Endothelial cell of umbilical vein (primary cell): ENCODE measurements around the gene FAM168A.

Source experiments
- EZH2 ChIP-seq: IDR thresholded peaks from 2 replicates; pipeline ENCODE4 v1.6.1; 2012; ENCODE audit warnings: borderline replicate concordance, low read depth, mild to moderate bottlenecking, moderate library complexity, low read length, inconsistent platforms; ENCODE audit not compliant: severe bottlenecking
- GATA2 ChIP-seq: IDR thresholded peaks from 2 replicates; pipeline ENCODE4 v1.7.0; 2011; ENCODE audit warnings: low read depth, mild to moderate bottlenecking, moderate library complexity, mixed read lengths, low read length; ENCODE audit not compliant: insufficient read length, insufficient read depth
- JUN ChIP-seq: IDR thresholded peaks from 2 replicates; pipeline ENCODE4 v1.6.1; 2011; ENCODE audit warnings: borderline replicate concordance, low read depth; ENCODE audit not compliant: insufficient read length, insufficient read depth
- MAX ChIP-seq: IDR thresholded peaks from 2 replicates; pipeline ENCODE4 v1.6.1; 2011; ENCODE audit not compliant: insufficient read depth, insufficient read length
- POLR2A ChIP-seq: IDR thresholded peaks from 2 replicates; pipeline ENCODE4 v1.6.1; 2012; ENCODE audit warnings: low read depth, mild to moderate bottlenecking, control low read depth, low read length
- POLR2AphosphoS5 ChIP-seq: IDR thresholded peaks from 2 replicates; pipeline ENCODE4 v1.6.1; 2012; ENCODE audit warnings: low read depth, mild to moderate bottlenecking, control low read depth, low read length, moderate library complexity; ENCODE audit not compliant: insufficient read depth
- TF ChIP-seq, protein P1 (sequence below), 2 donors: IDR thresholded peaks; 1 replicate in 1 of 2; 2 replicates in 1 of 2; pipeline ENCODE4 v1.5.1; 2011; ENCODE audit warnings: low read length in 2 of 2, mild to moderate bottlenecking in 2 of 2, moderate library complexity in 2 of 2, control low read depth in 1 of 2, inconsistent platforms in 1 of 2, low read depth in 1 of 2; ENCODE audit not compliant: insufficient read depth in 1 of 2; ENCODE audit errors: extremely low read depth in 1 of 2

- TF ChIP-seq, protein P1, sequence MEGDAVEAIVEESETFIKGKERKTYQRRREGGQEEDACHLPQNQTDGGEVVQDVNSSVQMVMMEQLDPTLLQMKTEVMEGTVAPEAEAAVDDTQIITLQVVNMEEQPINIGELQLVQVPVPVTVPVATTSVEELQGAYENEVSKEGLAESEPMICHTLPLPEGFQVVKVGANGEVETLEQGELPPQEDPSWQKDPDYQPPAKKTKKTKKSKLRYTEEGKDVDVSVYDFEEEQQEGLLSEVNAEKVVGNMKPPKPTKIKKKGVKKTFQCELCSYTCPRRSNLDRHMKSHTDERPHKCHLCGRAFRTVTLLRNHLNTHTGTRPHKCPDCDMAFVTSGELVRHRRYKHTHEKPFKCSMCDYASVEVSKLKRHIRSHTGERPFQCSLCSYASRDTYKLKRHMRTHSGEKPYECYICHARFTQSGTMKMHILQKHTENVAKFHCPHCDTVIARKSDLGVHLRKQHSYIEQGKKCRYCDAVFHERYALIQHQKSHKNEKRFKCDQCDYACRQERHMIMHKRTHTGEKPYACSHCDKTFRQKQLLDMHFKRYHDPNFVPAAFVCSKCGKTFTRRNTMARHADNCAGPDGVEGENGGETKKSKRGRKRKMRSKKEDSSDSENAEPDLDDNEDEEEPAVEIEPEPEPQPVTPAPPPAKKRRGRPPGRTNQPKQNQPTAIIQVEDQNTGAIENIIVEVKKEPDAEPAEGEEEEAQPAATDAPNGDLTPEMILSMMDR (IDR thresholded peaks at IDR 0.05; ENCODE audit: extremely low read depth in 1 of 2, insufficient read depth in 1 of 2, low read depth in 1 of 2, low read length in 2 of 2): no peak
- no peak for TF ChIP-seq MAX
- no peak for TF ChIP-seq GATA2
- no peak for TF ChIP-seq POLR2AphosphoS5
- no peak for TF ChIP-seq EZH2
- TF ChIP-seq POLR2A: no peak
- no peak for TF ChIP-seq JUN
Observed at GRCh38 chr11:73397468-73398131, 200.3 kb downstream of the FAM168A start.
